Mesothelial cell of epicardium (in vitro differentiated cells): ENCODE results near the gene FAM136A. TPM values are rescaled to one million over a fixed set of nuclear protein-coding genes. Genes with fewer than 3 reads are reported as not detected.

Experiments
- DNase-seq, 2 experiments: peaks; one replicate each; pipeline ENCODE4 v3.0.0; 2021; ENCODE audit warnings: low spot score in 2 of 2; ENCODE audit not compliant: unreplicated experiment in 2 of 2
- H3K27ac Mint-ChIP-seq: 2 replicates; pipeline ENCODE4 v1.8.0; 2021; ENCODE audit warnings: mixed read lengths
- H3K27me3 Mint-ChIP-seq: 2 replicates; pipeline ENCODE4 v1.8.0; 2021; ENCODE audit warnings: low read depth, mixed read lengths
- H3K36me3 Mint-ChIP-seq: 2 replicates; pipeline ENCODE4 v1.8.0; 2021; ENCODE audit warnings: mixed read lengths
- H3K4me1 Mint-ChIP-seq: 2 replicates; pipeline ENCODE4 v1.8.0; 2021; ENCODE audit warnings: mixed read lengths
- H3K4me3 Mint-ChIP-seq: 2 replicates; pipeline ENCODE4 v1.8.0; 2021; ENCODE audit warnings: mild to moderate bottlenecking, moderate library complexity, mixed read lengths
- H3K9me3 Mint-ChIP-seq: 2 replicates; pipeline ENCODE4 v1.8.0; 2021; ENCODE audit warnings: mixed read lengths
- total RNA-seq: library from RNA; stranded (reverse); gene quantifications from 3 replicates; pipeline ENCODE4 v1.2.1, GENCODE V29; 2021
- TF ChIP-seq, protein P1 (sequence below): fragments of 200-600 bp; sonication (generic); IDR thresholded peaks from one replicate; pipeline ENCODE4 v1.5.0; 2021; ENCODE audit warnings: antibody characterized with exemption; ENCODE audit not compliant: unreplicated experiment

Gene FAM136A
- total RNA-seq, 1 donor from 2014 or later = 46.5 TPM

DNA sequence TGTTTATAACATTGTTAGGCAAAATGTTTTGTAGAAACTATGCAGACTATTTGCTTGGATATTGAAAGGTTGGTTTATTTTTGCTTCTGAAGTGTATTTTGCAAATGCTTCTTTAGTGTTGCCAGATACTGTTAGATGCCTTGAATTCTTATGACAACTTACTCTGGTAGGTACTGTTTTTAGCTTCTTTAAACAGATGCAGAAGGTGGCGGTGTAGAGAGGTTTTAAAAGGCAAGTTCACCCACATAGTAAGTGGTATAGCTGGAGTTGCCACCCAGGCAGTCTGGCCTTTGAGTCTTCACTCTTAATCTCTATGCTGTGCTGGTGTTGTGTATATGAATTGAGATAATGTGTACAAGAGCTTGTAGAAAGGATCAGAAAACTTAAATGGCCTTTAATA lies 40.4 kb downstream of the FAM136A start:
- Mint-ChIP-seq H3K4me3 (no peak overlapping the region), H3K9me3 (peaks cover 8% of the 10 kb centered on the region), H3K27ac (no peak overlapping the region), H3K4me1 (peaks cover 21% of the 10 kb centered on the region), H3K36me3 (peaks cover 33% of the 10 kb centered on the region), H3K27me3 (no peaks in the 10 kb centered on the region)
- no peak for DNase-seq
- TF ChIP-seq, protein P1, sequence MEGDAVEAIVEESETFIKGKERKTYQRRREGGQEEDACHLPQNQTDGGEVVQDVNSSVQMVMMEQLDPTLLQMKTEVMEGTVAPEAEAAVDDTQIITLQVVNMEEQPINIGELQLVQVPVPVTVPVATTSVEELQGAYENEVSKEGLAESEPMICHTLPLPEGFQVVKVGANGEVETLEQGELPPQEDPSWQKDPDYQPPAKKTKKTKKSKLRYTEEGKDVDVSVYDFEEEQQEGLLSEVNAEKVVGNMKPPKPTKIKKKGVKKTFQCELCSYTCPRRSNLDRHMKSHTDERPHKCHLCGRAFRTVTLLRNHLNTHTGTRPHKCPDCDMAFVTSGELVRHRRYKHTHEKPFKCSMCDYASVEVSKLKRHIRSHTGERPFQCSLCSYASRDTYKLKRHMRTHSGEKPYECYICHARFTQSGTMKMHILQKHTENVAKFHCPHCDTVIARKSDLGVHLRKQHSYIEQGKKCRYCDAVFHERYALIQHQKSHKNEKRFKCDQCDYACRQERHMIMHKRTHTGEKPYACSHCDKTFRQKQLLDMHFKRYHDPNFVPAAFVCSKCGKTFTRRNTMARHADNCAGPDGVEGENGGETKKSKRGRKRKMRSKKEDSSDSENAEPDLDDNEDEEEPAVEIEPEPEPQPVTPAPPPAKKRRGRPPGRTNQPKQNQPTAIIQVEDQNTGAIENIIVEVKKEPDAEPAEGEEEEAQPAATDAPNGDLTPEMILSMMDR = no peak

DNA sequence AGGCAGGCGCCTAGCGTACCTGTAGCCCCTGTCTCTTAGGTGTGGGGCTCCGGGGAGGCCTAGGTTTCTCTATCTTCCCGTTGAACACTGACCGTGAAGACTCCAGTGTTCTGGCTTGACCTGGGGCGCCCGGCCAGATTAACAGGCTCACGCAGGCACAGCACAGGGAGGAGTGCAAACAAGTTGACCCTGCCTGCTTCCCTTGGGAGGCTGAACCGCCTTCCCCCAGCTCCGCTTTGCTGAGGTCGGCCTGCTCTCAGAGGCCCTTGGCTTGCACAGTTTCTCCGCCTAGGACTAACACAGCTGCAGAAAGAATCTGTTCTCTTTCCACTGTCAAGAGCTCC lies 43.4 kb downstream of the FAM136A start:
- Mint-ChIP-seq H3K27ac (peak overlapping the region; percentile 84), H3K36me3 (peaks cover 17% of the 10 kb centered on the region), H3K4me3 (peak overlapping the region; percentile 81), H3K27me3 (no peaks in the 10 kb centered on the region), H3K4me1 (peaks cover 21% of the 10 kb centered on the region), H3K9me3 (no peaks in the 10 kb centered on the region)
- TF ChIP-seq, protein P1 = no peak
- DNase-seq = no peak

DNA sequence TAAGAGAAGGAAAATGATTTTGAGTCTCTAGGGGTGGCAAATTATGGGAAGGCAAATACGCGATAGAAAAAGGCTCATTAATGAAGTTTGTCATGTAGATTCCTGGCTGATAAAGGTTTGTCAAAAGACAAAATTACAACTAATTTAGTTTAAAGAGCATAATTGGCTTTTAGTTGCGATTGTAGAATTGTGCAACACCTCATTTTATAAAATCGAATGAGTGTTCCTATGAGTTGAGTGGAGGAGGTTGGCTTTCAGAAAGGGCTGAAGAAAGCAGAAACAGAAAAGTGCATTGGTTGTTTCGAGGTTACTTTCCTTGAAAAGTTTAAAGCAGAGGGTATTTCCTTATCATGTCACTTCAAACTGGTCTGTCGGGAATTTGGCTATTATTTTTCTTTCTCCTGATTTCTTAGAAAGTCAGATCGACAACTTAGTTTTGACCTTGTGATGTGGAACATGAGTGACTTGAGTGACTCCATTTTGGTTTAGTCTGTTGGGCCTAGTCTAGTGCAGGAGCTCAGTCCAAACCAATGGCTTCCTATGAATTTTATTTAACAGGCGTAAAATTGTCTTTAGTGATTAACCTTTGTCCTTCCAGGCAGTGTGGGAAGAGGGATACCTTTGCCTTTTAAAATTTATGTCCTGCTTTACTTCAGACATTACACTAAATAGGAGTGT lies 46.1 kb downstream of the FAM136A start:
- no peak for DNase-seq
- Mint-ChIP-seq H3K27ac (no peak overlapping the region), H3K36me3 (peaks cover 2% of the 10 kb centered on the region), H3K4me1 (peaks cover 17% of the 10 kb centered on the region), H3K9me3 (no peaks in the 10 kb centered on the region), H3K4me3 (no peak overlapping the region), H3K27me3 (no peaks in the 10 kb centered on the region)
- TF ChIP-seq, protein P1 = no peak

DNA sequence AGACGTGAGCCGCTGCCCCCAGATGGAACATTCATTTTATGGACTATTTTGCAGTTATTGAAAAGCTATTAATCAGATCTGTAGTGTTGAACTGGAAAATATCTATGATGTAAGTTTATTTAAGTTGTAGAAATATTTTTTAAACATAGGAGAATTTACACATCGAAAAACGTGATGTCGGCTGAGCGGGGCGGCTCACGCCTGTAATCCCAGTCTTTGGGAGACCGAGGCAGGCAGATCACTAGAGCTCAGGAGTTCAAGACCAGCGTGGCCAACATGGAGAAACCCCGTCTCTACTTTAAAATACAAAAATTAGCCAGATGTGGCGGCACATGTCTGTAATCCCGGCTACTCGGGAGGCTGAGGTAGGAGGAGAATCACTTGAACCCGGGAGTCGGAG lies 51.4 kb downstream of the FAM136A start:
- TF ChIP-seq, protein P1 = no peak
- Mint-ChIP-seq H3K4me3 (no peak overlapping the region), H3K27ac (no peak overlapping the region), H3K9me3 (no peaks in the 10 kb centered on the region), H3K27me3 (peaks cover 4% of the 10 kb centered on the region), H3K4me1 (peaks cover 11% of the 10 kb centered on the region), H3K36me3 (no peaks in the 10 kb centered on the region)
- DNase-seq = no peak

DNA sequence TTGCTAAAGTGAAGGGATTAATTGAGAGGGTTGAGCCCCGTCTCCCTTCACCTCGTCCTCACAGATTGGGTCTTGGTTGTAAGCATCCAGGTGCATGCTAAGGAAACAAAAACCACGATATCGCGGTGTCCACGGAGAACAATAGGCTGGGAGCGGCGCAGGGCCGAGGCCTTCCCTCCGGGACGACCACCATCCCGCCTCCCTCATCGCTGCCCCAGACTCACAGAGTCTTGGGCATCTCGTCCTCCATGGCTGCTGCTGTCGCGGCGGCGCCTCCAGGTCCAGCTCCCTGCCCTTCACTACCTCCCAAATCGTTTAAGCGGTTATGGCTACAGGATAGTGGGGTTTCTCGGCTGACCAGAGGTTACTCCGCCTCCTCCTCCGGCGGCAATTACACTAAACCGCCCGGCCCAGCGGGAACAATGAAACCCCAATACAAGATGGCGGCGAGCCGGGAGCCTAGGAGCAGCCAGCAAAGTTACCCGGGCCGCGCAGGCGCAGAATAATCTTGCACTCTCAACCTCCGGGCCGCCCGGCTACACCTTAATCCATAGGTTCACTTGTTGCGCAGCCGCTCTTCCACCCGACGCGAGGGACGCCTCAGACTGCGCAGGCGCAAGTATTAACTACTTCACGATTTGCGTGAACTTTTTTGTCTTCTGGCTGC lies 53.6 kb downstream of the FAM136A start, which contains the start of gene TIA1:
Gene TIA1 (minus strand): TSS at position 448 of the 667 bp plus-strand sequence. CDS start 198 bp downstream, at position 250.
- no peaks in the 10 kb centered on the region for H3K9me3 Mint-ChIP-seq
- no peaks in the 10 kb centered on the region for H3K36me3 Mint-ChIP-seq
- peaks cover 4% of the 10 kb centered on the region for H3K27me3 Mint-ChIP-seq
- DNase-seq = peak; percentile 99
- H3K4me3 Mint-ChIP-seq = peak within 1 kb of the TSS; percentile 97
- TF ChIP-seq, protein P1 = no peak
- H3K27ac Mint-ChIP-seq = peak within 1 kb of the TSS; percentile 100
- peaks cover 29% of the 10 kb centered on the region for H3K4me1 Mint-ChIP-seq
